HEK293T (cell line): Measurements from ENCODE around the gene PCBP4.

ENCODE experiments used
- FOXM1 ChIP-seq: fragments of 450-650 bp; IDR thresholded peaks from 2 replicates; pipeline ENCODE4 v1.6.1; 2017; ENCODE audit warnings: mild to moderate bottlenecking, borderline replicate concordance
- HDGF ChIP-seq: fragments of 450-650 bp; IDR thresholded peaks from 2 replicates; pipeline ENCODE4 v1.6.1; 2017; ENCODE audit warnings: antibody characterized with exemption, borderline replicate concordance
- SUZ12 ChIP-seq: fragments of 450-650 bp; IDR thresholded peaks from 2 replicates; pipeline ENCODE4 v1.6.1; 2016; ENCODE audit warnings: mild to moderate bottlenecking

- TF ChIP-seq SUZ12: no peak
- TF ChIP-seq FOXM1: no peak
- no peak for TF ChIP-seq HDGF
Observed at GRCh38 chr3:52006820-52007133, 39.5 kb upstream of the PCBP4 start.
